ENCODE measurements around the gene CBLIF.
"Not testable (repeated sequence)": the region's sequence is repeated elsewhere in the genome, so short reads cannot be mapped to it uniquely, and the experiment has no call there.

CBLIF gene

GRCh38 chr11:59849129-59849528 lies 3.8 kb upstream of the CBLIF start:
- ChIA-PET CTCF (no interaction called here), POLR2A (no interaction called here)
- no peak for DNase-seq (ENCODE audit: extremely low spot score)
- no peak for TF ChIP-seq ZNF384 (IDR thresholded peaks at IDR 0.05)
- no peak for TF ChIP-seq SUZ12 (IDR thresholded peaks at IDR 0.05)
- TF ChIP-seq ARNT (IDR thresholded peaks at IDR 0.05): no peak
- TF ChIP-seq FOXA1 (IDR thresholded peaks at IDR 0.05): no peak
- no peak for TF ChIP-seq HDGF (IDR thresholded peaks at IDR 0.05; ENCODE audit: borderline replicate concordance)
- TF ChIP-seq FOXM1 (IDR thresholded peaks at IDR 0.05; ENCODE audit: borderline replicate concordance): no peak
- no peak for TF ChIP-seq ELF4 (IDR thresholded peaks at IDR 0.05)
- TF ChIP-seq SP1 (IDR thresholded peaks at IDR 0.05): no peak

GRCh38 chr11:59848439-59848838 lies 3.1 kb upstream of the CBLIF start:
- DNase-seq (ENCODE audit: extremely low spot score); CTCF ChIA-PET; POLR2A ChIA-PET: not testable (repeated sequence)

GRCh38 chr11:59847626-59848025 lies 2.3 kb upstream of the CBLIF start:
- no peak for TF ChIP-seq FOXM1 (IDR thresholded peaks at IDR 0.05; ENCODE audit: borderline replicate concordance)
- no peak for TF ChIP-seq LEF1 (IDR thresholded peaks at IDR 0.05; ENCODE audit: borderline replicate concordance)
- TF ChIP-seq HDGF (IDR thresholded peaks at IDR 0.05; ENCODE audit: borderline replicate concordance): no peak
- no peak for TF ChIP-seq CTBP1 (IDR thresholded peaks at IDR 0.05; ENCODE audit: borderline replicate concordance)
- no peak for TF ChIP-seq SUZ12 (IDR thresholded peaks at IDR 0.05)
- TF ChIP-seq ELF4 (IDR thresholded peaks at IDR 0.05): no peak
- no peak for TF ChIP-seq FOXK2 (IDR thresholded peaks at IDR 0.05)
- TF ChIP-seq FOXA1 (IDR thresholded peaks at IDR 0.05): no peak
- no peak for TF ChIP-seq BHLHE40 (IDR thresholded peaks at IDR 0.05; ENCODE audit: borderline replicate concordance)
- TF ChIP-seq SP1 (IDR thresholded peaks at IDR 0.05): no peak
- TF ChIP-seq ARNT (IDR thresholded peaks at IDR 0.05): no peak
- no peak for TF ChIP-seq ZNF384 (IDR thresholded peaks at IDR 0.05)
- no peak for TF ChIP-seq TARDBP (IDR thresholded peaks at IDR 0.05)
- CTCF ChIA-PET: no interaction called here
- POLR2A ChIA-PET: interaction anchor here (0.6 kb wide), 1 partner anchor 14 kb away, joined by 3 read pairs; no protein-coding TSS in a partner anchor
- DNase-seq (ENCODE audit: extremely low spot score): no peak

- ChIA-PET CTCF (no interaction called here), POLR2A (no interaction called here)
- no peak for DNase-seq (ENCODE audit: extremely low spot score)
- no peak for TF ChIP-seq LEF1 (IDR thresholded peaks at IDR 0.05; ENCODE audit: borderline replicate concordance)
- TF ChIP-seq TARDBP (IDR thresholded peaks at IDR 0.05): no peak
- TF ChIP-seq NFRKB (IDR thresholded peaks at IDR 0.05): no peak
- no peak for TF ChIP-seq CTBP1 (IDR thresholded peaks at IDR 0.05; ENCODE audit: borderline replicate concordance)
- no peak for TF ChIP-seq SP1 (IDR thresholded peaks at IDR 0.05)
These were observed 1.3 kb upstream of the CBLIF start for GRCh38 chr11:59846556-59846955.

- DNase-seq (ENCODE audit: extremely low spot score): no peak
- POLR2A ChIA-PET: no interaction called here
- no peak for TF ChIP-seq LEF1 (IDR thresholded peaks at IDR 0.05; ENCODE audit: borderline replicate concordance)
- TF ChIP-seq PKNOX1 (IDR thresholded peaks at IDR 0.05): no peak
- TF ChIP-seq SP1 (IDR thresholded peaks at IDR 0.05): no peak
- TF ChIP-seq CTBP1 (IDR thresholded peaks at IDR 0.05; ENCODE audit: borderline replicate concordance): no peak
- no peak for TF ChIP-seq BHLHE40 (IDR thresholded peaks at IDR 0.05; ENCODE audit: borderline replicate concordance)
- CTCF ChIA-PET: no interaction called here
These were observed 3.0 kb downstream of the CBLIF start for GRCh38 chr11:59842316-59842715.

- DNase-seq (ENCODE audit: extremely low spot score): no peak
- CTCF ChIA-PET: interaction anchor here (0.6 kb wide), 1 partner anchor 68 kb away, joined by 6 read pairs; no protein-coding TSS in a partner anchor
- no peak for TF ChIP-seq SP1 (IDR thresholded peaks at IDR 0.05)
- TF ChIP-seq BHLHE40 (IDR thresholded peaks at IDR 0.05; ENCODE audit: borderline replicate concordance): no peak
- no peak for TF ChIP-seq ZNF384 (IDR thresholded peaks at IDR 0.05)
- no peak for TF ChIP-seq LEF1 (IDR thresholded peaks at IDR 0.05; ENCODE audit: borderline replicate concordance)
- no peak for TF ChIP-seq CTBP1 (IDR thresholded peaks at IDR 0.05; ENCODE audit: borderline replicate concordance)
- no peak for TF ChIP-seq FOXM1 (IDR thresholded peaks at IDR 0.05; ENCODE audit: borderline replicate concordance)
- POLR2A ChIA-PET: no interaction called here
These were observed 3.8 kb downstream of the CBLIF start for GRCh38 chr11:59841514-59841913.

- POLR2A ChIA-PET: no interaction called here
- no peak for TF ChIP-seq ZNF384 (IDR thresholded peaks at IDR 0.05)
- TF ChIP-seq FOXA1 (IDR thresholded peaks at IDR 0.05): no peak
- no peak for TF ChIP-seq NFRKB (IDR thresholded peaks at IDR 0.05)
- no peak for TF ChIP-seq LEF1 (IDR thresholded peaks at IDR 0.05; ENCODE audit: borderline replicate concordance)
- TF ChIP-seq FOXM1 (IDR thresholded peaks at IDR 0.05; ENCODE audit: borderline replicate concordance): no peak
- TF ChIP-seq ARNT (IDR thresholded peaks at IDR 0.05): no peak
- TF ChIP-seq L3MBTL2 (conservative IDR thresholded peaks at IDR 0.05): no peak
- TF ChIP-seq HDGF (IDR thresholded peaks at IDR 0.05; ENCODE audit: borderline replicate concordance): no peak
- no peak for DNase-seq (ENCODE audit: extremely low spot score)
- CTCF ChIA-PET: no interaction called here
These were observed 5.7 kb downstream of the CBLIF start for GRCh38 chr11:59839615-59840014.

- DNase-seq (ENCODE audit: extremely low spot score): no peak
- TF ChIP-seq SP1 (IDR thresholded peaks at IDR 0.05) (no peak), TARDBP (IDR thresholded peaks at IDR 0.05) (no peak), NFRKB (IDR thresholded peaks at IDR 0.05) (no peak), FOXA1 (IDR thresholded peaks at IDR 0.05) (no peak), ZNF384 (IDR thresholded peaks at IDR 0.05) (no peak), FOXM1 (IDR thresholded peaks at IDR 0.05; ENCODE audit: borderline replicate concordance) (no peak), PKNOX1 (IDR thresholded peaks at IDR 0.05) (no peak), L3MBTL2 (conservative IDR thresholded peaks at IDR 0.05) (no peak)
- POLR2A ChIA-PET: no interaction called here
- CTCF ChIA-PET: no interaction called here
These were observed 11.7 kb downstream of the CBLIF start for GRCh38 chr11:59833602-59834001.

Measured in HEK293T (cell line).